Fibroblast of villous mesenchyme (primary cell): Measurements from ENCODE around the gene TOP2B. TPM values are rescaled to one million over a fixed set of nuclear protein-coding genes. Genes with fewer than 3 reads are reported as not detected.
A peak's percentile ranks its signal among the peaks of the same experiment; 100 is the strongest.

Experiments
- DNase-seq: peaks from one replicate; pipeline ENCODE4 v3.0.0-alpha.2; 2010; ENCODE audit warnings: low read depth
- H3K4me3 ChIP-seq: 2 replicates; pipeline ENCODE4 v1.5.1; 2011; ENCODE audit warnings: low read depth, mild to moderate bottlenecking, low read length
- total RNA-seq: library from RNA; depleted of rRNA; stranded (reverse); fragments of >200 nt; gene quantifications from 2 replicates; pipeline ENCODE4 v1.2.3, GENCODE V29; 2012
- TF ChIP-seq, protein P1 (sequence below): IDR thresholded peaks from 2 replicates; pipeline ENCODE4 v1.5.1; 2012; ENCODE audit warnings: low read depth, mild to moderate bottlenecking, low read length; ENCODE audit not compliant: insufficient read depth

TOP2B gene
- total RNA-seq, 1 donor: 88.5 TPM

DNA sequence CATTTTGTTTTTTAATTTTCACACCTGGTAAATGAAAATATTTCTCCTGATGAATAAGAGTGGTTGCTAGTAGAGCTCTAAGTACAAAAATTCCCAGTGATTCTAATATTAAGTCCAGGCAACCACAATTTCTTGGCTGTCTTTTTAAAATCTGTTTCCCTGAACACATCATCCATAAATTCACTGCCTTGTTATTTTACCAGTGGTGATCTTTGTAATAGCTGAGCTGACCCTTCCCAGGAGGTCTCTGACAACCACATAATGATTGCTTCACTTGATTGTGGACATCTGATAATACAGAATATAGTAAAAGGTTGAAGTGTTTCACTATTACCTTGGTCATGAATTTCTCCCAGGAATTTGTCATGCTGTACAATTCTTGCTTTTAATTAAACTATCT is 13.9 kb upstream of the TOP2B start:
- TF ChIP-seq, protein P1, sequence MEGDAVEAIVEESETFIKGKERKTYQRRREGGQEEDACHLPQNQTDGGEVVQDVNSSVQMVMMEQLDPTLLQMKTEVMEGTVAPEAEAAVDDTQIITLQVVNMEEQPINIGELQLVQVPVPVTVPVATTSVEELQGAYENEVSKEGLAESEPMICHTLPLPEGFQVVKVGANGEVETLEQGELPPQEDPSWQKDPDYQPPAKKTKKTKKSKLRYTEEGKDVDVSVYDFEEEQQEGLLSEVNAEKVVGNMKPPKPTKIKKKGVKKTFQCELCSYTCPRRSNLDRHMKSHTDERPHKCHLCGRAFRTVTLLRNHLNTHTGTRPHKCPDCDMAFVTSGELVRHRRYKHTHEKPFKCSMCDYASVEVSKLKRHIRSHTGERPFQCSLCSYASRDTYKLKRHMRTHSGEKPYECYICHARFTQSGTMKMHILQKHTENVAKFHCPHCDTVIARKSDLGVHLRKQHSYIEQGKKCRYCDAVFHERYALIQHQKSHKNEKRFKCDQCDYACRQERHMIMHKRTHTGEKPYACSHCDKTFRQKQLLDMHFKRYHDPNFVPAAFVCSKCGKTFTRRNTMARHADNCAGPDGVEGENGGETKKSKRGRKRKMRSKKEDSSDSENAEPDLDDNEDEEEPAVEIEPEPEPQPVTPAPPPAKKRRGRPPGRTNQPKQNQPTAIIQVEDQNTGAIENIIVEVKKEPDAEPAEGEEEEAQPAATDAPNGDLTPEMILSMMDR: no peak
- no peak for DNase-seq
- no peak overlapping the region for H3K4me3 ChIP-seq

DNA sequence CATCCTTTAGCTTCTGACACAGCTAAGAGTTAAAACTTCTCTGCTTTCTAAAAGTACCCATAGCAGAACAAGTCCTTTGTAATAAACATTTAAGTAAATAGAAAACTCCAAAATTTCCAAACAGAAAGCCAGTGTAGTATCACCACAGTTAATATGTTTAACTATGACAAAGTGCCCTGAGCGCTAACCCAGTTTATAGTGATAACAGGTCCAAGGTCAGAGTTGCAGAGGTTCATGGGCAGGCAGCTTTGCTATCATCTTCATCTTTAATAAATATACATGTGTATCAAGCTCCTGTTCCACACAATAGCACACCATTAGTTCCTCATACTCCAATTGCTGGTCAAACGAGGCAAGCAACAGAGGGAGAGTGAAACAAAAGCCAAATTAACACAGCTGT is 12.4 kb upstream of the TOP2B start:
- no peak overlapping the region for H3K4me3 ChIP-seq
- TF ChIP-seq, protein P1: no peak
- no peak for DNase-seq

DNA sequence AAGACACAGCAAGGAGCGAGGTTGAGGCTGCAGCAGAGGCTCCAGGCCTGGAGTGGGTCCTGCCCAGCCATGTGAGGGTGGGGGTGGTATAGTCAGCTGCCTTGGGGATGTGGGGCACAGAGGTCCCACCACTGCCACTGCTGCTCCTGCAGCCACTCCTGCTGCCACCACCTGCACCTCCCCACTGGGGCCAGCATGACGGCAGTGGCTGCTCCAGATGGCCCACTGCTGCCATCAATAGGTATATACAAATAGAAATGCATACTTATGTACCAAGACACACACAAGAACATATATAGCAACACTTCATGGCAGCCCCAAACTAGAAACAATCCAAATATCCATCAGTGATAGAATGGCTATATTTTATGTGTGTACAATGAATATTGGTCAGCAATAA is 10.0 kb upstream of the TOP2B start:
- H3K4me3 ChIP-seq: no peak overlapping the region
- DNase-seq: no peak
- TF ChIP-seq, protein P1: no peak

DNA sequence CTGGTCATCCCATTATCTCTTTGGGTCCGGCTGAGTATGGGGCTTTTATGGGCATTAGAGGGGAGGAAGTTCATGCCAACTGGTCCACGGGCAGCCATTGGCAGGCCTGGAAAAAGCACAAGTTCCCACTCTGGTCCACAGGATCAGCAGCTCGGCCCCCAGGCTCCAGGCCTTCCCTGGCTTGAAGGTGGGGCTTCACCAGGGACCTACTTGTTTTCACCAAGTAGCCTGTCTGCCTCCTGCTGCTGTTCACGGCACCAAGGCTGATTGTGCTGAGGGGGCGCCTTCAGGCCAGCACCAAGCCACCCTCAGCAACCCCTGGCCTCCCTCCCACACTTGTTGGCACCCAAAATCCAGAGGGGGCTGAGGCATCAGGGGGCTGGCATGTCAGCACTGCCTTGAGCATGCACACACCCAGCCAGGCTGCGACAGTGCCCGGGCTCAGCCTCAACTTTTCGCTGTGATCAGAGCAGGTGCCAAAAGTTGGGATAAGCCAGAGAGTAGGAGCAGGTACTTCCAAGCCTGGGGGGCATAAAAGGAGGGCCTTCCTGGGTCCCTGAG is 9.1 kb upstream of the TOP2B start:
- no peak overlapping the region for H3K4me3 ChIP-seq
- no peak for DNase-seq
- TF ChIP-seq, protein P1: no peak

DNA sequence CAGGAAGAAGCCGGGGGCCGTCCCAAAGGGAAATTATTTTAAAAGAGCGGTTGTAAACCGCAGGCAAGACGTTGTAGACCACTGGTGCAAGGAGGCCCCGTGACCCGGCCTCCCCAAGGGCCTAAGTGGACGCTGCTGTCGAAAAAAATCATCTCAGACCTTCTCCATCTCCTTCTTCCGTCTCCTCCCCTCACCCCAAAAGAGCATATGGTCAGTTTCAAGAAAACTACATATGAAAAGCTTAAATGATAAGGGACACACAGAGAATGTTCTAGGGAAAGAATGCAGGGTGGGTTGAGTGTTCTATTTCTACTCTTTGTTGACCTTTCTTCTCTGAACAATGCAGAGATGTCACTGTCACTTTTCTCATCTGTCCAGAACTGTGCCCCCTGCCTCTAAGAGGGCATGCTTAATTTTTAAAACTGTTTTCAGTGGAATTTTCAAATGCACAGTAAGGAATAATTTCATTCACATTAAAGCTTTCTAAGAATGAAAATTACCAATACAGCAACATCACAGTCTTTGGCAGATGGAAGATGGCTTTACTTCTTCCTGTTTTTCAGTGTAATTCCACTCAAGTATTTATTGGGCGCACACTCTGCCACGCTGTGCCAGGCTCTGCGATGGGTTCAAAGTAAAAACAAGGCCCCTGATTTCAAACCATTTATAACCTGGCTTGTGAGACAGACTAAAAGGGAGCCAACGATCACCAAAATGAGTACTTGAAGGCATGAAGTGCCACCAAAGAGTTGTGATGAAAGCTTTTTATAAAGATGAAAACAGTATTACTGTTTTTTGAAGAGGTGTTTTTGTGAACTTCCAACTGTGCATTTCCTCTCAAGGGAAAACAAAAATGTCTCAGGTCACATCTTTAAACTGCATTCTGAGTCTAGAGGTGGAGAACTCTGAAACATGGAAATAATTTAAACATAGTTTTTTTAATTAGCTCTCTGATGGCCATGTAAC is 891 bp upstream of the TOP2B start:
- TF ChIP-seq, protein P1: no peak
- DNase-seq: peak; percentile 78
- H3K4me3 ChIP-seq: peak overlapping the region; percentile 80

DNA sequence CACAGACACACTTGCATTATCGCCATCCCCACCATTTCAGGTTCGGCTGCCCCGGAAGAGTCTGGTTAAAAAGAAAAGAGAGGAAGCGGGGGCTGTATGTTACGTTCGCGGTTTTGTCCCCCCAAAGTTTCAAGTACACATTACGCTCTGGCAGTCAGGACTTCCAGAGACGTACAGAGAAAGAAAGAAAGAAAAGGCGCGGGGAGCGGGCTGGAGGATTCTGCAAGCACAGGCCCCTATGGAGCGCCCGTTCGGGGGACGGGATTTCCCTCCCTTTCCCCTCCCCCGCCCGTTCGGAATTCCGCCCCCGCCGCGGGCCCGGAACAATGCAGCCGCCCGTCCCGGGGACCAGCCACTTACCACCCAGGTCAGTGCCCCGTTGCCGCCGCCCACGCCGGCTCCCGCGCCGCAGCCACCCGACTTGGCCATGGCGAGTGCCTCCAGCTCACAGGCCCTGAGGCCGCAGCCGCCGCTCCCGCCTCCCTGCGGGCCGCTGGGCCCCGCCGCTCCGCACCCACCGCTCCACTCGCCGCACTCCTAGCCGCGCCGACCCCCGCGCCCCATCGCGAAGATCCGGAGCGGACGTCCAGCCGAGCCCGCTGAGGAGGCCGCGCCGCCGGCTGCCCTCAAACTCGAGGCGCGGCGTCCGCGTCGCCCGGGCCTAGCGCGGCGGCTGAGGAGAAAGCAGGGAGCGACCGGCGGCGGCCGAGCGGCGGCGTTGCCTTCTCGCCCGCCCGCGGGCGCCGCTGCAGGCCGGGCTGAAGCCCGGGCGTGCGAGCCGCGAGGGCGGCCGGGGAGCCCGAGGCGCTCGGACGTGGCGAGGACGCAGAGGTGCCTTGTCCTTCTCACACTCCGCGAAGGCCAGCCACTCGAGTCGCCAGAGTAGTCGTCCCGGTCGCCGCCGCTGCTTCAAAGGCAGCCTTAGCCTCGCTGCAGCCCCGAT is 567 bp downstream of the TOP2B start:
- peak; percentile 51 for DNase-seq

More for the DNA sequence above, 567 bp downstream of the TOP2B start:
- H3K4me3 ChIP-seq: peak overlapping the region; percentile 80
- TF ChIP-seq, protein P1: no peak
